ENCODE data around the gene DMC1. TPM values are rescaled to one million over a fixed set of nuclear protein-coding genes. Genes with fewer than 3 reads are reported as not detected.

DMC1 gene
- total and polyA plus RNA-seq, 2 experiments from 2014 or later, result 5.0 to 18.5 TPM

DNA sequence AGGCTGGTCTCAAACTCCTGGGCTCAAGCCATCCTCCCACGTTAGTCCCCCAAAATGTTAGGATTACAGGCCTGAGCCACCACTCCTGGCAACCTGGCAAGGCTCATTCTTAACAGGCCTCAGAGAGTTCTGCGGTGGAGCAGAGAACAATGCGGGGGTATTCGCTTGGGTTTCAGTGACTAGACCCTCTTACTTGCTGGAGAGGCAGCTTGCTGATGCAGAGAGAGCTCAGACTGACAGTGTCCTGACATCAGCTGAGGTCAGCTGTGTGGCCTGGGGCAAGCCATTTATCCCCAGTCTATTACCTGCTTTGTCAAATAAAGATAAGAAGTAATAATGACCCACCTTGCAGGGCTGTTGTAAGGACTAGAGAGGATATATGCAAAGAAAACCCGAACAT, 40.3 kb upstream of the DMC1 start:
- Histone ChIP-seq H3K27ac (ENCODE audit: low read depth) (no peak overlapping the region), H4K20me1 (replicated peaks; ENCODE audit: insufficient read depth) (no peaks in the 10 kb centered on the region), H3K4me2 (no peak overlapping the region), H3K4me1 (ENCODE audit: insufficient read depth) (no peaks in the 10 kb centered on the region), H3K79me2 (replicated peaks; ENCODE audit: insufficient read depth) (no peaks in the 10 kb centered on the region), H3F3A (replicated peaks; ENCODE audit: low read depth) (no peaks in the 10 kb centered on the region; the same call in 1 of the 2 replicates), H2AFZ (no peak overlapping the region), H3K9me2 (ENCODE audit: insufficient read depth) (no peaks in the 10 kb centered on the region), H3K36me3 (ENCODE audit: insufficient read depth) (no peaks in the 10 kb centered on the region), H3K4me3 (no peak overlapping the region), H3K27me3 (ENCODE audit: insufficient read depth) (no peaks in the 10 kb centered on the region)
- TF ChIP-seq, protein P1, sequence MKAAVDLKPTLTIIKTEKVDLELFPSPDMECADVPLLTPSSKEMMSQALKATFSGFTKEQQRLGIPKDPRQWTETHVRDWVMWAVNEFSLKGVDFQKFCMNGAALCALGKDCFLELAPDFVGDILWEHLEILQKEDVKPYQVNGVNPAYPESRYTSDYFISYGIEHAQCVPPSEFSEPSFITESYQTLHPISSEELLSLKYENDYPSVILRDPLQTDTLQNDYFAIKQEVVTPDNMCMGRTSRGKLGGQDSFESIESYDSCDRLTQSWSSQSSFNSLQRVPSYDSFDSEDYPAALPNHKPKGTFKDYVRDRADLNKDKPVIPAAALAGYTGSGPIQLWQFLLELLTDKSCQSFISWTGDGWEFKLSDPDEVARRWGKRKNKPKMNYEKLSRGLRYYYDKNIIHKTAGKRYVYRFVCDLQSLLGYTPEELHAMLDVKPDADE (IDR thresholded peaks at IDR 0.05), result no peak
- TF ChIP-seq ZNF114 (CRISPR knock-in tag; IDR thresholded peaks at IDR 0.05) (no peak), ZNF331 (CRISPR knock-in tag; IDR thresholded peaks at IDR 0.05; ENCODE audit: low read depth) (no peak), POLR2AphosphoS5 (IDR thresholded peaks at IDR 0.05; ENCODE audit: low read depth) (no peak), JUNB (IDR thresholded peaks at IDR 0.05; ENCODE audit: unreplicated experiment) (no peak), EZH2phosphoT487 (IDR thresholded peaks at IDR 0.05; ENCODE audit: unreplicated experiment) (no peak), NANOG (IDR thresholded peaks at IDR 0.05; ENCODE audit: borderline replicate concordance) (no peak), EZH2 (IDR thresholded peaks at IDR 0.05; ENCODE audit: low read depth, unreplicated experiment) (no peak), STAT1 (IDR thresholded peaks at IDR 0.05; ENCODE audit: unreplicated experiment) (no peak), CREB1 (CRISPR knock-in tag; IDR thresholded peaks at IDR 0.05; ENCODE audit: low read depth) (no peak)
- TF ChIP-seq, protein P2, sequence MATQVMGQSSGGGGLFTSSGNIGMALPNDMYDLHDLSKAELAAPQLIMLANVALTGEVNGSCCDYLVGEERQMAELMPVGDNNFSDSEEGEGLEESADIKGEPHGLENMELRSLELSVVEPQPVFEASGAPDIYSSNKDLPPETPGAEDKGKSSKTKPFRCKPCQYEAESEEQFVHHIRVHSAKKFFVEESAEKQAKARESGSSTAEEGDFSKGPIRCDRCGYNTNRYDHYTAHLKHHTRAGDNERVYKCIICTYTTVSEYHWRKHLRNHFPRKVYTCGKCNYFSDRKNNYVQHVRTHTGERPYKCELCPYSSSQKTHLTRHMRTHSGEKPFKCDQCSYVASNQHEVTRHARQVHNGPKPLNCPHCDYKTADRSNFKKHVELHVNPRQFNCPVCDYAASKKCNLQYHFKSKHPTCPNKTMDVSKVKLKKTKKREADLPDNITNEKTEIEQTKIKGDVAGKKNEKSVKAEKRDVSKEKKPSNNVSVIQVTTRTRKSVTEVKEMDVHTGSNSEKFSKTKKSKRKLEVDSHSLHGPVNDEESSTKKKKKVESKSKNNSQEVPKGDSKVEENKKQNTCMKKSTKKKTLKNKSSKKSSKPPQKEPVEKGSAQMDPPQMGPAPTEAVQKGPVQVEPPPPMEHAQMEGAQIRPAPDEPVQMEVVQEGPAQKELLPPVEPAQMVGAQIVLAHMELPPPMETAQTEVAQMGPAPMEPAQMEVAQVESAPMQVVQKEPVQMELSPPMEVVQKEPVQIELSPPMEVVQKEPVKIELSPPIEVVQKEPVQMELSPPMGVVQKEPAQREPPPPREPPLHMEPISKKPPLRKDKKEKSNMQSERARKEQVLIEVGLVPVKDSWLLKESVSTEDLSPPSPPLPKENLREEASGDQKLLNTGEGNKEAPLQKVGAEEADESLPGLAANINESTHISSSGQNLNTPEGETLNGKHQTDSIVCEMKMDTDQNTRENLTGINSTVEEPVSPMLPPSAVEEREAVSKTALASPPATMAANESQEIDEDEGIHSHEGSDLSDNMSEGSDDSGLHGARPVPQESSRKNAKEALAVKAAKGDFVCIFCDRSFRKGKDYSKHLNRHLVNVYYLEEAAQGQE (IDR thresholded peaks at IDR 0.05; ENCODE audit: unreplicated experiment), result no peak
- TF ChIP-seq, protein P3, sequence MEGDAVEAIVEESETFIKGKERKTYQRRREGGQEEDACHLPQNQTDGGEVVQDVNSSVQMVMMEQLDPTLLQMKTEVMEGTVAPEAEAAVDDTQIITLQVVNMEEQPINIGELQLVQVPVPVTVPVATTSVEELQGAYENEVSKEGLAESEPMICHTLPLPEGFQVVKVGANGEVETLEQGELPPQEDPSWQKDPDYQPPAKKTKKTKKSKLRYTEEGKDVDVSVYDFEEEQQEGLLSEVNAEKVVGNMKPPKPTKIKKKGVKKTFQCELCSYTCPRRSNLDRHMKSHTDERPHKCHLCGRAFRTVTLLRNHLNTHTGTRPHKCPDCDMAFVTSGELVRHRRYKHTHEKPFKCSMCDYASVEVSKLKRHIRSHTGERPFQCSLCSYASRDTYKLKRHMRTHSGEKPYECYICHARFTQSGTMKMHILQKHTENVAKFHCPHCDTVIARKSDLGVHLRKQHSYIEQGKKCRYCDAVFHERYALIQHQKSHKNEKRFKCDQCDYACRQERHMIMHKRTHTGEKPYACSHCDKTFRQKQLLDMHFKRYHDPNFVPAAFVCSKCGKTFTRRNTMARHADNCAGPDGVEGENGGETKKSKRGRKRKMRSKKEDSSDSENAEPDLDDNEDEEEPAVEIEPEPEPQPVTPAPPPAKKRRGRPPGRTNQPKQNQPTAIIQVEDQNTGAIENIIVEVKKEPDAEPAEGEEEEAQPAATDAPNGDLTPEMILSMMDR (conservative IDR thresholded peaks at IDR 0.05; ENCODE audit: low read depth in 2 of 2), result no peak
- TF ChIP-seq, protein P4, sequence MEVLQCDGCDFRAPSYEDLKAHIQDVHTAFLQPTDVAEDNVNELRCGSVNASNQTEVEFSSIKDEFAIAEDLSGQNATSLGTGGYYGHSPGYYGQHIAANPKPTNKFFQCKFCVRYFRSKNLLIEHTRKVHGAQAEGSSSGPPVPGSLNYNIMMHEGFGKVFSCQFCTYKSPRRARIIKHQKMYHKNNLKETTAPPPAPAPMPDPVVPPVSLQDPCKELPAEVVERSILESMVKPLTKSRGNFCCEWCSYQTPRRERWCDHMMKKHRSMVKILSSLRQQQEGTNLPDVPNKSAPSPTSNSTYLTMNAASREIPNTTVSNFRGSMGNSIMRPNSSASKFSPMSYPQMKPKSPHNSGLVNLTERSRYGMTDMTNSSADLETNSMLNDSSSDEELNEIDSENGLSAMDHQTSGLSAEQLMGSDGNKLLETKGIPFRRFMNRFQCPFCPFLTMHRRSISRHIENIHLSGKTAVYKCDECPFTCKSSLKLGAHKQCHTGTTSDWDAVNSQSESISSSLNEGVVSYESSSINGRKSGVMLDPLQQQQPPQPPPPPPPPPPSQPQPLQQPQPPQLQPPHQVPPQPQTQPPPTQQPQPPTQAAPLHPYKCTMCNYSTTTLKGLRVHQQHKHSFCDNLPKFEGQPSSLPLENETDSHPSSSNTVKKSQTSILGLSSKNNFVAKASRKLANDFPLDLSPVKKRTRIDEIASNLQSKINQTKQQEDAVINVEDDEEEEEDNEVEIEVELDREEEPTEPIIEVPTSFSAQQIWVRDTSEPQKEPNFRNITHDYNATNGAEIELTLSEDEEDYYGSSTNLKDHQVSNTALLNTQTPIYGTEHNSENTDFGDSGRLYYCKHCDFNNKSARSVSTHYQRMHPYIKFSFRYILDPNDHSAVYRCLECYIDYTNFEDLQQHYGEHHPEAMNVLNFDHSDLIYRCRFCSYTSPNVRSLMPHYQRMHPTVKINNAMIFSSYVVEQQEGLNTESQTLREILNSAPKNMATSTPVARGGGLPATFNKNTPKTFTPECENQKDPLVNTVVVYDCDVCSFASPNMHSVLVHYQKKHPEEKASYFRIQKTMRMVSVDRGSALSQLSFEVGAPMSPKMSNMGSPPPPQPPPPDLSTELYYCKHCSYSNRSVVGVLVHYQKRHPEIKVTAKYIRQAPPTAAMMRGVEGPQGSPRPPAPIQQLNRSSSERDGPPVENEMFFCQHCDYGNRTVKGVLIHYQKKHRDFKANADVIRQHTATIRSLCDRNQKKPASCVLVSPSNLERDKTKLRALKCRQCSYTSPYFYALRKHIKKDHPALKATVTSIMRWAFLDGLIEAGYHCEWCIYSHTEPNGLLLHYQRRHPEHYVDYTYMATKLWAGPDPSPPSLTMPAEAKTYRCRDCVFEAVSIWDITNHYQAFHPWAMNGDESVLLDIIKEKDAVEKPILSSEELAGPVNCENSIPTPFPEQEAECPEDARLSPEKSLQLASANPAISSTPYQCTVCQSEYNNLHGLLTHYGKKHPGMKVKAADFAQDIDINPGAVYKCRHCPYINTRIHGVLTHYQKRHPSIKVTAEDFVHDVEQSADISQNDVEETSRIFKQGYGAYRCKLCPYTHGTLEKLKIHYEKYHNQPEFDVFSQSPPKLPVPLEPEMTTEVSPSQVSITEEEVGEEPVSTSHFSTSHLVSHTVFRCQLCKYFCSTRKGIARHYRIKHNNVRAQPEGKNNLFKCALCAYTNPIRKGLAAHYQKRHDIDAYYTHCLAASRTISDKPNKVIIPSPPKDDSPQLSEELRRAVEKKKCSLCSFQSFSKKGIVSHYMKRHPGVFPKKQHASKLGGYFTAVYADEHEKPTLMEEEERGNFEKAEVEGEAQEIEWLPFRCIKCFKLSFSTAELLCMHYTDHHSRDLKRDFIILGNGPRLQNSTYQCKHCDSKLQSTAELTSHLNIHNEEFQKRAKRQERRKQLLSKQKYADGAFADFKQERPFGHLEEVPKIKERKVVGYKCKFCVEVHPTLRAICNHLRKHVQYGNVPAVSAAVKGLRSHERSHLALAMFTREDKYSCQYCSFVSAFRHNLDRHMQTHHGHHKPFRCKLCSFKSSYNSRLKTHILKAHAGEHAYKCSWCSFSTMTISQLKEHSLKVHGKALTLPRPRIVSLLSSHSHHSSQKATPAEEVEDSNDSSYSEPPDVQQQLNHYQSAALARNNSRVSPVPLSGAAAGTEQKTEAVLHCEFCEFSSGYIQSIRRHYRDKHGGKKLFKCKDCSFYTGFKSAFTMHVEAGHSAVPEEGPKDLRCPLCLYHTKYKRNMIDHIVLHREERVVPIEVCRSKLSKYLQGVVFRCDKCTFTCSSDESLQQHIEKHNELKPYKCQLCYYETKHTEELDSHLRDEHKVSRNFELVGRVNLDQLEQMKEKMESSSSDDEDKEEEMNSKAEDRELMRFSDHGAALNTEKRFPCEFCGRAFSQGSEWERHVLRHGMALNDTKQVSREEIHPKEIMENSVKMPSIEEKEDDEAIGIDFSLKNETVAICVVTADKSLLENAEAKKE (CRISPR knock-in tag; IDR thresholded peaks at IDR 0.05), result no peak
- Mint-ChIP-seq H3K27me3 (ENCODE audit: insufficient read depth, low read depth, poor library complexity) (peaks cover 3% of the 10 kb centered on the region), H3K27ac (no peak overlapping the region), H3K4me1 (peaks cover 4% of the 10 kb centered on the region), H3K36me3 (ENCODE audit: low read depth) (0 out of 3 replicates have a peak, but pooled peaks cover 3% of the 10 kb centered on the region), H3K4me3 (no peak overlapping the region), H3K9me3 (no peaks in the 10 kb centered on the region)
- DNase-seq (ENCODE audit: low spot score), result no peak
- no peak for ATAC-seq
